GM21367 (cell line): Measurements from ENCODE around the gene WDR59.

ENCODE experiments used
- ATAC-seq: cut with Tn5 transposase; IDR thresholded peaks from one replicate; pipeline ENCODE4 v1.9.1; 2021; ENCODE audit not compliant: unreplicated experiment

WDR59 gene

GRCh38 chr16:74825016-74825415 lies 159.9 kb downstream of the WDR59 start:
- no peak for ATAC-seq
